Putamen (tissue), 1 donor: ENCODE measurements around the gene GPR135.
A peak's percentile ranks its signal among the peaks of the same experiment; 100 is the strongest.

Source experiments
- DNase-seq: peaks from one replicate; pipeline ENCODE4 v3.0.0-alpha.2; 2016; ENCODE audit warnings: low spot score

GPR135 gene

GRCh38 chr14:59465316-59466135 lies at the start of gene GPR135:
TSS of gene GPR135 (minus strand) at chr14:59465380. CDS start at chr14:59465226, 154 bp downstream.
- peak; percentile 40 for DNase-seq

- no peak for DNase-seq
Measured at GRCh38 chr14:59511916-59512575, 46.9 kb upstream of the GPR135 start.

GRCh38 chr14:59510966-59511365 lies 45.8 kb upstream of the GPR135 start:
- no peak for DNase-seq

GRCh38 chr14:59510001-59510400 lies 44.8 kb upstream of the GPR135 start:
- no peak for DNase-seq

- no peak for DNase-seq
Measured at GRCh38 chr14:59509101-59509500, 43.9 kb upstream of the GPR135 start.

- no peak for DNase-seq
Measured at GRCh38 chr14:59507752-59508103, 42.5 kb upstream of the GPR135 start.

- DNase-seq: peak; percentile 9
Measured at GRCh38 chr14:59507063-59507751, 42.0 kb upstream of the GPR135 start.

GRCh38 chr14:59503256-59503655 lies 38.1 kb upstream of the GPR135 start:
- DNase-seq: no peak

- no peak for DNase-seq
Measured at GRCh38 chr14:59500732-59501131, 35.6 kb upstream of the GPR135 start.

- no peak for DNase-seq
Measured at GRCh38 chr14:59492384-59492783, 27.2 kb upstream of the GPR135 start.

GRCh38 chr14:59490756-59491155 lies 25.6 kb upstream of the GPR135 start:
- DNase-seq: no peak

- DNase-seq: no peak
Measured at GRCh38 chr14:59484639-59485175, 19.5 kb upstream of the GPR135 start.

- DNase-seq: peak; percentile 95
Measured at GRCh38 chr14:59483819-59484638, 18.8 kb upstream of the GPR135 start, which contains the start of the genes JKAMP and L3HYPDH. TSS of gene JKAMP (plus strand) at chr14:59484517. CDS start at chr14:59484590, 73 bp downstream. TSS of gene L3HYPDH (minus strand) at chr14:59484408. CDS start at chr14:59484316, 92 bp downstream.

- DNase-seq: no peak
Measured at GRCh38 chr14:59483363-59483762, 18.2 kb upstream of the GPR135 start.

- DNase-seq: no peak
Measured at GRCh38 chr14:59482541-59483331, 17.6 kb upstream of the GPR135 start.

- DNase-seq: no peak
Measured at GRCh38 chr14:59481871-59482540, 16.8 kb upstream of the GPR135 start.

GRCh38 chr14:59481407-59481806 lies 16.2 kb upstream of the GPR135 start:
- no peak for DNase-seq

GRCh38 chr14:59480166-59480565 lies 15.0 kb upstream of the GPR135 start:
- no peak for DNase-seq

- no peak for DNase-seq
Measured at GRCh38 chr14:59478540-59478939, 13.4 kb upstream of the GPR135 start.

- DNase-seq: no peak
Measured at GRCh38 chr14:59475709-59476108, 10.5 kb upstream of the GPR135 start.
